PC-9 (cell line): ENCODE data around the gene AKAP6. TPM values are rescaled to one million over a fixed set of nuclear protein-coding genes. Genes with fewer than 3 reads are reported as not detected.

Experiments
- BruUV-seq: library from RNA; stranded (reverse); fragments of 400-500 nt; replicated peaks from 2 replicates; lab custom pipeline; 2021; lab: Mats Ljungman, UMichigan
- CTCF ChIA-PET: fragments of 300-600 bp; sonication (Branson Sonifier 250); formaldehyde crosslinking; loops from one replicate; lab custom pipeline; 2022; ENCODE audit warnings: antibody characterized with exemption; lab: Charles Lee
- POLR2A ChIA-PET: fragments of 300-600 bp; sonication (Branson Sonifier 250); formaldehyde crosslinking; loops from one replicate; lab custom pipeline; 2022; ENCODE audit warnings: antibody characterized with exemption; ENCODE audit not compliant: unreplicated experiment; lab: Charles Lee
- DNase-seq, 2 experiments: peaks; one replicate each; pipeline versions ENCODE4 v3.0.0 to v3.0.0-alpha.2; 2015 to 2022; ENCODE audit warnings: mixed read lengths in 1 of 2
- H2AFZ ChIP-seq: fragments of 200-600 bp; sonication (generic); 2 replicates; pipeline ENCODE4 v1.8.1; 2017; ENCODE audit warnings: antibody characterized with exemption
- H3F3A ChIP-seq: fragments of 200-600 bp; sonication (generic); 2 replicates; pipeline ENCODE4 v1.8.1; 2017; ENCODE audit warnings: antibody characterized with exemption, mild to moderate bottlenecking, low read depth; ENCODE audit not compliant: insufficient read depth
- H3K27ac ChIP-seq: fragments of 200-600 bp; sonication (generic); 2 replicates; pipeline ENCODE4 v1.6.1; 2016; ENCODE audit warnings: mixed run types
- H3K27me3 ChIP-seq: fragments of 200-600 bp; sonication (generic); 2 replicates; pipeline ENCODE4 v1.6.1; 2016; ENCODE audit warnings: low read depth, mixed run types; ENCODE audit not compliant: insufficient read depth
- H3K36me3 ChIP-seq: fragments of 200-600 bp; sonication (generic); 2 replicates; pipeline ENCODE4 v1.6.1; 2016; ENCODE audit warnings: low read depth, mixed run types
- H3K4me1 ChIP-seq: fragments of 200-600 bp; sonication (generic); replicated peaks from 2 replicates; pipeline ENCODE4 v1.6.1; 2016; ENCODE audit warnings: mixed run types; ENCODE audit not compliant: insufficient read depth
- H3K4me2 ChIP-seq: fragments of 200-600 bp; sonication (generic); 2 replicates; pipeline ENCODE4 v1.6.1; 2017; ENCODE audit warnings: mixed run types
- H3K4me3 ChIP-seq: fragments of 200-600 bp; sonication (generic); 2 replicates; pipeline ENCODE4 v1.6.1; 2016; ENCODE audit warnings: mixed run types
- H3K79me2 ChIP-seq: fragments of 200-600 bp; sonication (generic); 2 replicates; pipeline ENCODE4 v1.6.1; 2017; ENCODE audit warnings: low read depth, mixed run types
- H3K9me2 ChIP-seq: fragments of 200-600 bp; sonication (generic); 2 replicates; pipeline ENCODE4 v1.8.1; 2017; ENCODE audit warnings: mild to moderate bottlenecking; ENCODE audit not compliant: insufficient read depth
- H3K9me3 ChIP-seq: fragments of 200-600 bp; sonication (generic); 2 replicates; pipeline ENCODE4 v1.8.1; 2016; ENCODE audit warnings: low read depth; ENCODE audit not compliant: insufficient read depth
- H4K20me1 ChIP-seq: fragments of 200-600 bp; sonication (generic); 2 replicates; pipeline ENCODE4 v1.8.1; 2017; ENCODE audit not compliant: insufficient read depth
- EZH2 ChIP-seq: fragments of 200-600 bp; sonication (generic); IDR thresholded peaks from 2 replicates; pipeline ENCODE4 v1.8.0; 2017; ENCODE audit warnings: antibody characterized with exemption, low read depth
- intact Hi-C: fragments of 100-400 bp; cut with micrococcal nuclease; formaldehyde crosslinking; loops from one replicate; pipeline ENCODE4 v1.10.0; 2022; ENCODE audit not compliant: unreplicated experiment
- total RNA-seq: library from RNA; stranded (reverse); gene quantifications from 2 replicates; pipeline ENCODE4 v1.2.3, GENCODE V29; 2021
- TF ChIP-seq, protein P1 (sequence below): fragments of 200-600 bp; sonication (generic); conservative IDR thresholded peaks from 2 replicates; pipeline ENCODE4 v1.6.1; 2017; ENCODE audit warnings: mixed run types, antibody characterized with exemption, mild to moderate bottlenecking, moderate library complexity

The AKAP6 gene
- total RNA-seq, 1 experiment from 2014 or later, result 2.8 TPM

DNA sequence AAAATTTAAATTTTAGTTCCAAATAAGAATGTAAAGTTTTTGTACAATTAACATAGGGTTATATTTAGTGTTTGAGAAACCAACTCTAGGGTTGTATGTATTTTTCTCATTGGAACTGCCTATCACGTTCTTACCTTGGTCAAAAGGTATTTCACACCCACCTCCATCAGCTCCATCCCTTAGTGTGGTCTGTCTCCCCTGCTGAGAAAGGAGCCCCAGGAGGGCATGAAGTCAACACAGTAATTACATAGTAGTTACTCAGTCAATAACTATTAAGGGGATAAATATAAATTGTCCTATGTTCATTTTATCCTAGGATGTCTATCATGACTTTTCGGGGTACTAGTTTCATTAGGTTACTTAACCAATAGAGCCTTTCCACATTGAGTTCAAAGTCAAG, 106.3 kb downstream of the AKAP6 start:
- no peak for DNase-seq
- no peaks in the 10 kb centered on the region for H3F3A ChIP-seq
- no peaks in the 10 kb centered on the region for H3K4me1 ChIP-seq
- intact Hi-C loops, result no loop called here
- POLR2A ChIA-PET, result no interaction called here
- TF ChIP-seq EZH2, result no peak
- TF ChIP-seq, protein P1, sequence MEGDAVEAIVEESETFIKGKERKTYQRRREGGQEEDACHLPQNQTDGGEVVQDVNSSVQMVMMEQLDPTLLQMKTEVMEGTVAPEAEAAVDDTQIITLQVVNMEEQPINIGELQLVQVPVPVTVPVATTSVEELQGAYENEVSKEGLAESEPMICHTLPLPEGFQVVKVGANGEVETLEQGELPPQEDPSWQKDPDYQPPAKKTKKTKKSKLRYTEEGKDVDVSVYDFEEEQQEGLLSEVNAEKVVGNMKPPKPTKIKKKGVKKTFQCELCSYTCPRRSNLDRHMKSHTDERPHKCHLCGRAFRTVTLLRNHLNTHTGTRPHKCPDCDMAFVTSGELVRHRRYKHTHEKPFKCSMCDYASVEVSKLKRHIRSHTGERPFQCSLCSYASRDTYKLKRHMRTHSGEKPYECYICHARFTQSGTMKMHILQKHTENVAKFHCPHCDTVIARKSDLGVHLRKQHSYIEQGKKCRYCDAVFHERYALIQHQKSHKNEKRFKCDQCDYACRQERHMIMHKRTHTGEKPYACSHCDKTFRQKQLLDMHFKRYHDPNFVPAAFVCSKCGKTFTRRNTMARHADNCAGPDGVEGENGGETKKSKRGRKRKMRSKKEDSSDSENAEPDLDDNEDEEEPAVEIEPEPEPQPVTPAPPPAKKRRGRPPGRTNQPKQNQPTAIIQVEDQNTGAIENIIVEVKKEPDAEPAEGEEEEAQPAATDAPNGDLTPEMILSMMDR, result no peak
- H3K9me3 ChIP-seq, result no peaks in the 10 kb centered on the region
- H3K27ac ChIP-seq, result no peak overlapping the region
- no peaks in the 10 kb centered on the region for H4K20me1 ChIP-seq
- H3K79me2 ChIP-seq, result no peaks in the 10 kb centered on the region
- H2AFZ ChIP-seq, result no peak overlapping the region
- CTCF ChIA-PET, result no interaction called here
- H3K4me2 ChIP-seq, result no peak overlapping the region
- no peak overlapping the region for H3K4me3 ChIP-seq
- H3K27me3 ChIP-seq, result no peaks in the 10 kb centered on the region
- no TSS peak for BruUV-seq
- no peaks in the 10 kb centered on the region for H3K9me2 ChIP-seq
- H3K36me3 ChIP-seq, result no peaks in the 10 kb centered on the region

DNA sequence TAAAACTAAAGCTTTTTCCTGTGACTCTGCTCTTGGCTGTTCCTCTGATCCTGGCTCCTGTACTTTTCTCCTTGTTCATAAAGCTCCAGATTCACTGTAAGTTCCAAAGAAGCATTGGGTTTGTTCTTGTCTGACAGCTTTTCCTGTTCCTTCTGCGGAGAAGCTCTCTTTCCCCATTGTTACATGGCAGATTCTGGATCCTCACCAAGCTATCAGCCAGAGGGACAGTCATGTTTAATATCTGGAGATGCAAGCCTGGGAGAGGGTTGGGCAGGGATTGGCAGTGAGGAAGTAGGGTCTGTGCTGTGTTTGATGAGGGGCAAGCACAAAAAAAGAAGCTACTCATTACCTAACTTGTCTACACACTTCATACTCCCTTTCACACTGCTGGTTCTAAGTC, 107.9 kb downstream of the AKAP6 start:
- BruUV-seq, result no TSS peak

DNA sequence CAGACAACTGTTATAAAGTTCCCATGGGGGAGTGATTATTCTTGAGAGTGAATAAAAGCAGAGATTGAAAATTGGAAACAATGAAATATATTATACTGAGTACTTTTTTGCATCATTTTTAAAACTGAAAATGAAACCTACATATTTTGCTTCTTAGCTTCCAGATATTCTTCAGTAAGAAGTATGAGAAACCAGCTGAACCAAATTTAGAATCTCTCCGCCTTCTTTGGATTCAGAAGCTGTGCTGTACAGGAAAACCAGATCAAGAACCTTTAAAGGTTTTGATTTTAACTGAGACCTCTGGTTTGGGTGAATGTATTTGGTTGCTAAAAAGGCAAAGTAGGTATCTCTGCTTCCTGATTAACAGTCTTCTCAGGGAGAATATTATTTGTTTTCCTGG, 109.4 kb downstream of the AKAP6 start:
- no peak for DNase-seq
- CTCF ChIA-PET, result no interaction called here
- H3K9me3 ChIP-seq, result no peaks in the 10 kb centered on the region
- no peaks in the 10 kb centered on the region for H3K36me3 ChIP-seq
- TF ChIP-seq EZH2, result no peak
- TF ChIP-seq, protein P1, result no peak
- BruUV-seq, result no TSS peak
- intact Hi-C loops, result no loop called here
- H2AFZ ChIP-seq, result no peak overlapping the region
- H3F3A ChIP-seq, result no peaks in the 10 kb centered on the region
- H3K79me2 ChIP-seq, result no peaks in the 10 kb centered on the region
- POLR2A ChIA-PET, result no interaction called here
- no peak overlapping the region for H3K27ac ChIP-seq
- no peaks in the 10 kb centered on the region for H3K9me2 ChIP-seq
- H3K4me2 ChIP-seq, result no peak overlapping the region
- H4K20me1 ChIP-seq, result no peaks in the 10 kb centered on the region
- H3K4me1 ChIP-seq, result no peaks in the 10 kb centered on the region
- H3K27me3 ChIP-seq, result no peaks in the 10 kb centered on the region
- H3K4me3 ChIP-seq, result no peak overlapping the region

More for the DNA sequence above, 107.9 kb downstream of the AKAP6 start:
- no peaks in the 10 kb centered on the region for H4K20me1 ChIP-seq
- H3K4me1 ChIP-seq, result no peaks in the 10 kb centered on the region
- no peaks in the 10 kb centered on the region for H3K36me3 ChIP-seq
- no peak overlapping the region for H3K4me3 ChIP-seq
- no peaks in the 10 kb centered on the region for H3K9me2 ChIP-seq
- CTCF ChIA-PET, result interaction anchor here (0.9 kb wide), 1 partner anchor 14 kb away, joined by 3 read pairs; no protein-coding TSS in a partner anchor
- POLR2A ChIA-PET, result interaction anchor here (0.6 kb wide), 1 partner anchor 17 kb away, joined by 4 read pairs; no protein-coding TSS in a partner anchor
- H3K27me3 ChIP-seq, result no peaks in the 10 kb centered on the region
- intact Hi-C loops, result no loop called here
- no peak for DNase-seq
- no peak overlapping the region for H3K27ac ChIP-seq
- no peak overlapping the region for H3K4me2 ChIP-seq
- H3F3A ChIP-seq, result no peaks in the 10 kb centered on the region
- no peaks in the 10 kb centered on the region for H3K9me3 ChIP-seq
- TF ChIP-seq, protein P1, result no peak
- no peak for TF ChIP-seq EZH2
- H3K79me2 ChIP-seq, result no peaks in the 10 kb centered on the region
- no peak overlapping the region for H2AFZ ChIP-seq
